Activated T-cell treated with anti-CD3 and anti-CD28 coated beads for 24 hours (primary cell): ENCODE results near the gene MYO1E.
"Not testable (repeated sequence)": the region's sequence is repeated elsewhere in the genome, so short reads cannot be mapped to it uniquely, and the experiment has no call there.

Experiments
- DNase-seq: peaks from one replicate; pipeline ENCODE4 v3.0.0-alpha.2; 2020; ENCODE audit warnings: low read depth

MYO1E gene

DNA sequence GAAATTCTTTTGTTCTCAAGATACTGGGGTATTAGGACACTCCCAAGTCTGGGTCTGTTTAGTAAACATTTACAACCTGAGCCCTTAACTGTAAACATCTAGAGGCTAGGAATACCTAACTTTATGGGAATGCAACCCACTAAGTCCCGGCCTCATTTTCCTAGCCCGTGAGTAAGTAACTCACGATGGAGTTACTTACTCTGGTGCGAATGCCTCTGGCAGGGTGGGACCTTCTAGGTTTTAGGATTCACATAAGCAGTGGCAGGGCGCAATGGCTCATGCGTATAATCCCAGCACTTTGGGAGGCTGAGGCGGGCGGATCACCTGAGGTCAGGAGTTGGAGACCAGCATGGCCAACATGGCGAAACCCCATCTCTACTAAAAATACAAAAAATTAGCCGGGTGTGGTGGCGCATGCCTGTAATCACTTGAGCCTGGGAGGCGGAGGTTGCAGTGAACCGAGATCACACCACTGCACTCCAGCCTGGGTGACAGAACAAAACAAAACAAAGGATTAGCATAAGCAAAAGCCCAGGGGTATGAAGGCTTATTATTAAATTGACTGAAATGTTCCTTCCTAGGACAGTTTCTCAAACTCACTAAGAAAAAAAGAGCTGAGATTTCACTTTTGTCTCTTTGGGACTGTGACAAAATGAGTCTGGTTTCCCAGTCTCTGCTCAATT is 14.7 kb upstream of the MYO1E start:
- not testable (repeated sequence) for DNase-seq

GRCh38 chr15:59385171-59385570 is 12.5 kb upstream of the MYO1E start:
- DNase-seq: no peak

DNA sequence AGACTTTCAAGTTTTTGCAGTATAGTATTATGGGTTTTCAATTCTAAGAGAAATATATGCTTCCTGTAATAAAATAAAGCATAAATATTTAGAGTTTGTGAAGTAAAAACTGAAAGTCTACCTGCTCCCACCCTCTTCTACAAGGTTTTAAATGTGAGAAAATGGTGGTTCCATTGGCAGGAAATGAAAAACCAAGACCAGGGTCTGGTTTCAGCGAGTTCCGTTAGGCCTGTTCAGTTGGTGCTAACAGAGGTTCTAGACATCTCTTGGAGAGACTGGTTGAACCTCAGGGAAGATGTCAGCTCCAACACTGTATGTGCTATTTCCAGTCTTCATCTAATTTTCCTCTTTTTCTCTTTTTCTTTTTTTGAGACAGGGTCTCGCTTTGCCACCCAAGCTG is 11.8 kb upstream of the MYO1E start:
- no peak for DNase-seq

DNA sequence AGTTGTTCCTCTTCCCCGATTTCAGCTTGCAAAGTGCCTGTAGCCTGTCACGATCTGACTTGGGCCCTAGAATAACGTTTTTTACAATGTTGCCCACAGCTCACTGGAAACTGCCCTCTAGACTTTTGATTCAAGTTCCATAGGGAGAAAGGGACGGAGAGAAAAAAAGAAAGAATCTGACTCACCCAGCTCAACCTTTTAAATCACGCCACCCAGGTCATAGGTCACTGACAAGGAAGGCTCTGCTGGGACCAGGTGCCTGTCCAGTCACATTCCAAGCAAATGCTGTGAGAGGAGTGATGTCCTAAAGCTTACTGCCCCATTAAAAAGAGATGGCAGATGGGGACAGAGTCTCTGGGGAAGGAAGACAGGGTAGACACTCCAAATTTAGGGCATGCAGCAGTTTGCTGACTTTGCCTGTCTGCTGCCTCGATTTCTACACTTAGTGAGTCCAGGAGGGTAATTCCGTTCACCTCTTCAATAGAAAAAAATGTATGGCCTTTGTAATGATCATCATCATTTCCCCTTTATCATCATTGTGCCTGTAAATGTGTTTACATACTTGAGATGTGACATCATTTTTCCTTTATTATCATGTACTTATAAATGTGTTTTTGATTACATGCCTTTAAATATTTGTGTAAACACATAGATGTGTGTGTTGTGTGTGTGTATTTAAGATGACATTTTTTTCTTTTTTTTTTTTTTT is 8.4 kb upstream of the MYO1E start:
- no peak for DNase-seq

- no peak for DNase-seq
Observed at GRCh38 chr15:59379531-59379930, 6.9 kb upstream of the MYO1E start.

DNA sequence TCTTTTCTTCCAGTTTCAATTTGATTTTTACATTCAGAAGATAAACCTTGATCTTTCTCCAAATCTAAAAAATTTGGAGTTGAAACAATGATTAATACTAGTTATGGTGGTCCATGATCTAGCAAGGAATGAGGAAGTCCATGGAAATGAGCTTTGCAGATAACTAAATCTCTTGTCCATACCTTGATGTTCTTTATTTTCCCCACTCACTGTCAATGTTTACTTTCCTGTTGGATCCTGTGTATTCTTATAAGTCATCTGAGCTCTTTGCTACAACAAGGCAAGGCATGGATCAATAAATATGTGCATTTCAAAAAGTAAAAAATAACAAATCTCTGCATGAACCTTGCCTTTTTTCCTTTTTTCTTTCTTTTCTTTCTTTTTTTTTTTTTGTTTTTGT is 6.2 kb upstream of the MYO1E start:
- DNase-seq: no peak

DNA sequence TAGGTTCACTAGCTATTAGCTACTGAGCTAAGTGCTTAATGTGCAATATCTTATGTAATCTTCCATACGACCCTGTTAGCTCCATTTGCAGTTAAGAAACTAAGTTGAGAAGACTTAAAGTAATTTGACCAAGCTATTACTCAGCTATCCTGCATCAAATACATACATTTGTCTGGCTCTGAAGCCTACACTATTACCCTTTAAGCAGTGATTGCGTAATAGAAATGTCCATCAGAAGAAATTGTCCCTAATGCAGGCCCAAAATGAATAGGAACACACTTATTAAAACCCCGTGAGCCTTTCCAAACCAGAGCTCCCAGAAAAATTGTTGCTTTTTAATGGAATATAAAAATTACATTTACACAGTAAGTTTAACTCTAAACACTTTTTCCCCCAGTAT is 5.3 kb upstream of the MYO1E start:
- no peak for DNase-seq

DNA sequence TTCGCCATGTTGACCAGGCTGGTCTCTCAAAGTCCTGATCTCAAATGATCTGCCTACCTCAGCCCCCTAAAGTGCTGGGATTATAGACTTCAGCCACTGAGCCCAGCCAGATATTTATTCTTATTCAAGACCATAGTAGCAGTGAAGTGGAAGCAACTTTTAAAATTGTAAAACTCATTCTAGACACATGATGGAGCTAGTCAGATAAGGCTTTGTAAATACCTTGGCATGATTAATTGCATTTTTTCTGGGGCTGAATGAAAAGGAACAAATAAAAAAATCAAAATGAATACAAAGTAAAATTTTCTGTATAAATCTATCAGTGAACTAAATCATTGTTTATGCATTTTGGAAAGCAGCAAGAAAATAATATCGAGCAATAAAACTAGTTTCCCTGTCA is 4.1 kb upstream of the MYO1E start:
- no peak for DNase-seq

DNA sequence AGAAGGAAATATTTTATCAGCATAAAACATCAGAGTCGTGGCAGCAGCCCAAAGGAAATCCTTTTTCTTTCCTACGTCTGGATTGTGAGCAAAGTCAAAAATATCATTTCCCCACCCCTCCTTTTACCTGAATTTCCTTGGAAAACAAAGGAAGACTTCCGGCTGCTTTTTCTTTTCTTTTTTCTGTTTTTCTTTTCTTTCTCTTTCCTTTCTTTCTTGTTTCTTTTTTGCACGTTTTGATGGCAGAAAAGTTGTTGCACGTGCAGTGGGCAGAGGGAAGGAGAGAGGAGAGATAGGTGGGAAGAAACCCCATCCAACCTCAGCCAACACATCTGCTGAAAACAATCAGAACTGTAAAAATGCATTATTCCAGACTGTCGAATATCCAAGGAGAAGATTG is 544 bp upstream of the MYO1E start:
- no peak for DNase-seq

DNA sequence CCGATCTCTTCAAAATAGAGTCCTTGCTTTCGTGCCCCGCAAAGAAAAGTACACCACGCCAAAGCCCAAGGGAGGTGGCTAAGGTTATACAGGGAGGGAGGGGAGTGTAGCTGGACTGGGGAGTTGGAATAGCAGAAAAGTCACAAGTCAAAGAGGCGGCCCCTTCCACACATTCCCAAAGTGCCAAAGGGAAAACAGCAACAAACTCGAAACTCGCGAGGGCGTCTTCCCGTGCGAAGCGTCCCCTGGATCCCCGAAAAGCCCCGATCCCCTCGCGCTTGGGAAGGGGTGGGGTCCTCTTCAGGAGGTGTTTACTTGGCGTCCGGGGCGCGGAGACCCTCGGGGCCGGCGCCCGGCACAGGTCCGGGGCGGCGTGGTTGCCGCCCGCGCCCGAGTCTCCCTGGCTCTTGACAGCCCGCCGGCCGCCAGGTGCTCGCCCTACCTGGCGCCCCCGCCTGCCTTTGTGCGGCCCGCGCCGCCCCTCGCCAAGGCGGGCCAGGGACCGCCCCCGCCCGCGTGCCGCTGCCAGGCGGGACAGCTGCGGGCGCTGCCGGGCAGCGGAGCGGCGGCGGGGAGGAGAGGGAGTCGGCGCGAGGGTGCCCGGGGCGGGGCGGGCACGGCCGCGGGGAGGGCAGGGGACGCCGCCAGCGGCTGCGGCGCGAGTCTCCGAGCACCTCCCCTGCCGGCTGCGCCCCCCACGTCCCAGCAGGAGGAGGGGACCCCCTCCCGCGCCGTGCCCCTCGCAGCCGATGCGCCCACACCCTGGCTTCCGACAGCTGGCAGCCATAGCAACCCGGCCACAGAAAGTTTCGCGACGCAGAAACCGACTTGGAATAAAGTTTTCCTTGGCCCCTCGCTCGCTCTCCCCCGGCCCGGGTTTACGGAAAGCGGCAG is 966 bp downstream of the MYO1E start:
- DNase-seq: no peak

DNA sequence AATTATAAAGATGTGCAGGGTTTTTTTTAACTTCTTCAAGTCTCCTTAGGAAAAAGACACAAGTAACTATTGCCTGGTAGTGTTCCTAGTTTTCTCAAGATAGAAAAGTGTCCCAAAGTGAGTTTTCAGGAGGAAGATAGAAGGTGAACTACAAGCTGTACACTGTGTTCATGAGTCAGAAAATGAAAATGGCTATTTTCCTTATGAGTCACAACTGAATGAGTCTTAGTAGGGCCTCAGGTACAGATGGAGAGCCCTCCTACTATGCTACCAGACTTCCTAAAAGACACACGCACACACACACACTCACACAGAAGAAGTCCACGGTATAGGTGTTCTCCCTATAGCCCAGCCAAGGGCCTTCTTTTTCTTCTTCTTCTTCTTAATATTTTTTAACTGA is 3.1 kb downstream of the MYO1E start:
- DNase-seq: no peak

- DNase-seq: no peak
Observed at GRCh38 chr15:59367022-59367451, 5.6 kb downstream of the MYO1E start.

GRCh38 chr15:59366333-59367021 is 6.2 kb downstream of the MYO1E start:
- DNase-seq: no peak

GRCh38 chr15:59364248-59364647 is 8.4 kb downstream of the MYO1E start:
- DNase-seq: no peak

DNA sequence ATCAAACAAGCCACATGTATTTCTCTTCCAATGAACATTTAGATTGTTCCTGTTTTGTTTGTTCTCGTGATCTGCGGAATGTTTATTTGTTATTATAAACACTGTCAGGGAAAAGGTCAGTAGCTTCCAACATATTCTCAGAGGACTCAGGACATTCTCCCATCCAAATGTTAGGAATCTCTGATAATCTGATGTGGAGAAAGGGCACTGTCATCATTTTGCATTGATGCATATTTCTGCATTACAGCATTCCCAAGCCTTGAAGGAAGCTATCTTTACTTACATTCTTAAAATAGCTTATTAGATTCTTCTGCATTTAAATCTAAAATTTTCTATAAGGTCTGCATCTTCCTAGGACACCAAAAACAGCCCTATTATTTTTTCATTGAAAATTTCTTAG is 10.3 kb downstream of the MYO1E start:
- no peak for DNase-seq

GRCh38 chr15:59360896-59361295 is 11.8 kb downstream of the MYO1E start:
- no peak for DNase-seq

- no peak for DNase-seq
Observed at GRCh38 chr15:59360305-59360704, 12.4 kb downstream of the MYO1E start.

DNA sequence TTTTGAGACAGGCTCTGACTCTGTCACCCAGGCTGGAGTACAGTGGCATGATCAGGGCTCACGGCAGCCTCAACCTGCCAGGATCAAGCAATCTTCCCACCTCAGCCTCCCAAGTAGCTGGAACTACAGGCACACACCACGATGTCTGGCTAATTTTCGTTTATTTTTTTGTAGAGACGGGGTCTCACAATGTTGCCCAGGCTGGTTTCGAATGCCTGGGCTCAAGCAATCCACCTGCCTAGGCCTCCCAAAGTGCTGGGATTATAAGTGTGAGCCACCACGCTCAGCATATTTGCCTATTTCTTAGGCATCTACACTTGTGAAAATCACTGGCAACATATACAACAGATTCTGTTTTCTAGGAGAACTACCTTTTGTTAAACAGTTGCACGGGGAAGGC is 16.9 kb downstream of the MYO1E start:
- DNase-seq: no peak

DNA sequence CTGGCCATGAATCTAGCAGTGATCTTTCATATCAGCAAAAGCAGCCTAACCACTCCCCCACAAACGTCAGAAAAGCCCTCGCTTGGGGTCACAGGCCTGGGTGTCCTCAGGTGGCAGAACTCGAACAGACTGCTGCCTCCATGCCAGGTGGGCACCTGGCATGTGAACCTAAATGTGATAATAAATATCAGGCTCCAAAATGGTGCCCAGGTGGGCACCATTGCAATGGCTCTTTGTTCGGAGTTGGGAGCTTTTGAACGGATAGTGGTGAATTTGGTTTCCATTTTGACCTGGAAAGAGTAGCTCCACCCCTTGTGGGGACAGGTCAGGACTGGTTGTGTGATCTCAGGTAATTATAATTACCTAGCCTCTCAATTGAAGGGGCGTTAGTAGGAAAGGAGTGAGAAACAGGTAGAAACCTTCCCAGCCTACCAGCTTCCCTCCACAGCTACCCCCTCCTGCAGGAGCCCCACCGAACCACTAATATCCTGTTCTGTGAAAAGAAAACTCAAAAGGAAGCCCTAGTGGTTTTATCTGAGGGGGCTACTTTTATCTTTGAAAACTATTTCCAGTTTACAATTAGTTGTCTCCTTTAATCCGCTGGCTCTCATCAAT is 18.1 kb downstream of the MYO1E start:
- DNase-seq: no peak

GRCh38 chr15:59353994-59354416 is 18.7 kb downstream of the MYO1E start:
- DNase-seq: no peak

DNA sequence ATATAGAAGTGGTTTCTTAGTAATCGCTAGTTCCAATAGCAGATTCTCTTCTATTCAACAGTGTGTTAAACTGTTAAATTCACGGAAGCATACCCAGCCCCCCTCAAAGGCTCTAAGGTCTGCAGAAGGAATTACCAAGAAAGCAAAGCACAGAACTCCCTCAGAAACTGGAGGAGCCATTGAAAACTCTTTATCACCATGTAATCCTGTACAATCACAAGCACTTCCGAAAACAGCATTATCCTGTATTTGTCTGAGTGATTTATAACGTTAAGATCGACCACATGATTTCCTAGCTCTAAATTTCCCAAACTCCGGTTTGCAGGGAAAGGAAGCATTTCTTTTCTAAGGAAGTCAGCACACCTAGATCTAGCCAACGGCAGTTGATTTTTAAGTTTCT is 20.0 kb downstream of the MYO1E start:
- DNase-seq: no peak

DNA sequence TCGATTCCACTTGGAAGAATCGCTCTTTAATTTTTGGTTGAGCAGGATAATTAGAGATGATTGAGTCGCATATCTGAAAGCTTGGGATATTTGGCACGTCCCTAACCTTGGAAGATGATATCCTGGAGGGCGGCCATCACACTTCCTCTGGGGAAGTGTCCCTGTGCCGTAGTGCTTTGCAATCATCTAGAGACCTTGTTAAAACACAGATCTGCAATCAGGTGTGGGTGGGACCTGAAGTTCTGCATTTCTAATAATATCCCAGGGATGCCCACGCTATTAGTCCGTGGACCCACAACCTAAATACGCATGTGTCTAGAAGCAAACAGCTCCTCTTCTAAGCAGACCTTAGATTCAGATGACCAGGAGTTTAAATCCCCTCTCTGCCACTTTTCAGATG is 20.5 kb downstream of the MYO1E start:
- DNase-seq: no peak
